ENCODE data around the gene COX4I1. TPM values are rescaled to one million over a fixed set of nuclear protein-coding genes. Genes with fewer than 3 reads are reported as not detected.

The COX4I1 gene
- total RNA-seq, 1 experiment from 2014 or later = 429 TPM

DNA sequence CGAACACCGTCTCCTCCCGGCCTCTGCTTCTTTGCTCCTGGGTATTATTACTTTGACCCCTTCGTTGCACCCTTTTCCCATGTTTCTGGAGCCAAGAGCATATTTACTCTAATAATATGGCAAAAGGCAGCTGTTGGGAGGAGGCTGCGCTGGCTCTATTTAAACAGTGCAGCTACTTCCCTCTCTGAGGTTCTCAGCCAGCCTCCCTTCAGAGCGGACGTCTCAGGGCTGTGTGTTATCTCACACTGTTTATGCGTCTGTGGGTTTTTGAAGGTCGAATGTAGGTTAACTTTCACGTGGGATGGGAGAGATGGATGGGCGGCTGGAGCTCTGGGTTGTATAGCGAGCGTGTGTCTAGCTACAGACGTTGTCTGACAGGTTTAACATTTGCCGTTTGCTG lies 45.3 kb downstream of the COX4I1 start:
- H3K27ac ChIP-seq (ENCODE audit: low read length) = no peak overlapping the region
- ChIA-PET CTCF (no interaction called here), POLR2A (no interaction called here)
- H3K36me3 ChIP-seq (ENCODE audit: control insufficient read depth, insufficient read depth, low read length) = no peaks in the 10 kb centered on the region
- H3K4me3 ChIP-seq (ENCODE audit: low read depth in 2 of 2, low read length in 2 of 2) = no peak overlapping the region
- in situ Hi-C loops (cut with HindIII; ENCODE audit: low pct_unique_long_range_greater_than_20kb, low sequenced_read_pairs) (no loop called here), intact Hi-C loops (cut with micrococcal nuclease; ENCODE audit: unreplicated experiment) (no loop called here)
- BruUV-seq (replicated peaks) = no TSS peak
- no peak for DNase-seq (ENCODE audit: low read depth, low spot score)
- no peaks in the 10 kb centered on the region for H3K27me3 ChIP-seq (ENCODE audit: control insufficient read depth, insufficient read depth, low read length)
- no peak for ATAC-seq
- H3K4me1 ChIP-seq (ENCODE audit: control insufficient read depth, insufficient read depth, low read length) = no peaks in the 10 kb centered on the region
- TF ChIP-seq TCF7L2 (IDR thresholded peaks at IDR 0.05; ENCODE audit: low read depth, low read length) (no peak), SIN3A (IDR thresholded peaks at IDR 0.05; ENCODE audit: borderline replicate concordance, insufficient read depth, low read depth, low read length) (no peak), POLR2AphosphoS5 (IDR thresholded peaks at IDR 0.05; ENCODE audit: low read depth, low read length) (no peak)
- TF ChIP-seq, protein P1, sequence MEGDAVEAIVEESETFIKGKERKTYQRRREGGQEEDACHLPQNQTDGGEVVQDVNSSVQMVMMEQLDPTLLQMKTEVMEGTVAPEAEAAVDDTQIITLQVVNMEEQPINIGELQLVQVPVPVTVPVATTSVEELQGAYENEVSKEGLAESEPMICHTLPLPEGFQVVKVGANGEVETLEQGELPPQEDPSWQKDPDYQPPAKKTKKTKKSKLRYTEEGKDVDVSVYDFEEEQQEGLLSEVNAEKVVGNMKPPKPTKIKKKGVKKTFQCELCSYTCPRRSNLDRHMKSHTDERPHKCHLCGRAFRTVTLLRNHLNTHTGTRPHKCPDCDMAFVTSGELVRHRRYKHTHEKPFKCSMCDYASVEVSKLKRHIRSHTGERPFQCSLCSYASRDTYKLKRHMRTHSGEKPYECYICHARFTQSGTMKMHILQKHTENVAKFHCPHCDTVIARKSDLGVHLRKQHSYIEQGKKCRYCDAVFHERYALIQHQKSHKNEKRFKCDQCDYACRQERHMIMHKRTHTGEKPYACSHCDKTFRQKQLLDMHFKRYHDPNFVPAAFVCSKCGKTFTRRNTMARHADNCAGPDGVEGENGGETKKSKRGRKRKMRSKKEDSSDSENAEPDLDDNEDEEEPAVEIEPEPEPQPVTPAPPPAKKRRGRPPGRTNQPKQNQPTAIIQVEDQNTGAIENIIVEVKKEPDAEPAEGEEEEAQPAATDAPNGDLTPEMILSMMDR (IDR thresholded peaks at IDR 0.05) = no peak
- TF ChIP-seq, protein P2, sequence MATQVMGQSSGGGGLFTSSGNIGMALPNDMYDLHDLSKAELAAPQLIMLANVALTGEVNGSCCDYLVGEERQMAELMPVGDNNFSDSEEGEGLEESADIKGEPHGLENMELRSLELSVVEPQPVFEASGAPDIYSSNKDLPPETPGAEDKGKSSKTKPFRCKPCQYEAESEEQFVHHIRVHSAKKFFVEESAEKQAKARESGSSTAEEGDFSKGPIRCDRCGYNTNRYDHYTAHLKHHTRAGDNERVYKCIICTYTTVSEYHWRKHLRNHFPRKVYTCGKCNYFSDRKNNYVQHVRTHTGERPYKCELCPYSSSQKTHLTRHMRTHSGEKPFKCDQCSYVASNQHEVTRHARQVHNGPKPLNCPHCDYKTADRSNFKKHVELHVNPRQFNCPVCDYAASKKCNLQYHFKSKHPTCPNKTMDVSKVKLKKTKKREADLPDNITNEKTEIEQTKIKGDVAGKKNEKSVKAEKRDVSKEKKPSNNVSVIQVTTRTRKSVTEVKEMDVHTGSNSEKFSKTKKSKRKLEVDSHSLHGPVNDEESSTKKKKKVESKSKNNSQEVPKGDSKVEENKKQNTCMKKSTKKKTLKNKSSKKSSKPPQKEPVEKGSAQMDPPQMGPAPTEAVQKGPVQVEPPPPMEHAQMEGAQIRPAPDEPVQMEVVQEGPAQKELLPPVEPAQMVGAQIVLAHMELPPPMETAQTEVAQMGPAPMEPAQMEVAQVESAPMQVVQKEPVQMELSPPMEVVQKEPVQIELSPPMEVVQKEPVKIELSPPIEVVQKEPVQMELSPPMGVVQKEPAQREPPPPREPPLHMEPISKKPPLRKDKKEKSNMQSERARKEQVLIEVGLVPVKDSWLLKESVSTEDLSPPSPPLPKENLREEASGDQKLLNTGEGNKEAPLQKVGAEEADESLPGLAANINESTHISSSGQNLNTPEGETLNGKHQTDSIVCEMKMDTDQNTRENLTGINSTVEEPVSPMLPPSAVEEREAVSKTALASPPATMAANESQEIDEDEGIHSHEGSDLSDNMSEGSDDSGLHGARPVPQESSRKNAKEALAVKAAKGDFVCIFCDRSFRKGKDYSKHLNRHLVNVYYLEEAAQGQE (IDR thresholded peaks at IDR 0.05; ENCODE audit: insufficient read depth in 1 of 2, low read depth in 2 of 2, low read length in 1 of 2) = no peak
- H3K9me3 ChIP-seq (ENCODE audit: control insufficient read depth, insufficient read depth, low read depth, low read length) = no peaks in the 10 kb centered on the region

DNA sequence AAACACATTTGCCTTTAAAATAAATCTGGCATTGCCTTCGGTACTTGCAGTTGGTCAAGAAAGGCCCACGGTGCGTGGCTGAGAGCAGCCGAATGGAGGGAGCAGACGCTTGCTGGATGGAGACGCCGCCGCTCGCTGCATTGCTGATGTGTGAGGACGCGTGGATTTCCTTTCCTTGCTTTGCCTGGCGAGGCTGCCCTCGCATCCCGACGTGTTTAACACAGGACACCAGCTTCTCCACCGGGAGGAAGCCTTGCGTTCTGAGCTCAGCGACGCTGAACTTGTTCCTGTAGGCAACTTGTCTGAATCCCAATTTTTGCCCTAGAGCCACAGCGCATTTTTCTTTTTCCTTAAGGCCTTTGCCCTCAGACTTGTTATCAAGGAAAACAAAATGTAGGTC lies 45.8 kb downstream of the COX4I1 start:
- intact Hi-C loops (cut with micrococcal nuclease; ENCODE audit: unreplicated experiment) = no loop called here
- no peaks in the 10 kb centered on the region for H3K9me3 ChIP-seq (ENCODE audit: control insufficient read depth, insufficient read depth, low read depth, low read length)
- BruUV-seq (replicated peaks) = no TSS peak
- ChIA-PET CTCF (no interaction called here), POLR2A (no interaction called here)
- H3K4me1 ChIP-seq (ENCODE audit: control insufficient read depth, insufficient read depth, low read length) = no peaks in the 10 kb centered on the region
- DNase-seq (ENCODE audit: low read depth, low spot score) (no peak), ATAC-seq (no peak)
- no peak overlapping the region for H3K27ac ChIP-seq (ENCODE audit: low read length)
- H3K27me3 ChIP-seq (ENCODE audit: control insufficient read depth, insufficient read depth, low read length) = no peaks in the 10 kb centered on the region
- TF ChIP-seq POLR2AphosphoS5 (IDR thresholded peaks at IDR 0.05; ENCODE audit: low read depth, low read length) (no peak), TCF7L2 (IDR thresholded peaks at IDR 0.05; ENCODE audit: low read depth, low read length) (no peak), SIN3A (IDR thresholded peaks at IDR 0.05; ENCODE audit: borderline replicate concordance, insufficient read depth, low read depth, low read length) (no peak)
- TF ChIP-seq, protein P1 (IDR thresholded peaks at IDR 0.05) = no peak
- H3K36me3 ChIP-seq (ENCODE audit: control insufficient read depth, insufficient read depth, low read length) = no peaks in the 10 kb centered on the region
- no peak overlapping the region for H3K4me3 ChIP-seq (ENCODE audit: low read depth in 2 of 2, low read length in 2 of 2)
- in situ Hi-C loops (cut with HindIII; ENCODE audit: low pct_unique_long_range_greater_than_20kb, low sequenced_read_pairs) = no loop called here
